PC-3 (cell line): ENCODE measurements around the gene AKAP14. TPM values are rescaled to one million over a fixed set of nuclear protein-coding genes. Genes with fewer than 3 reads are reported as not detected.
"Not testable (repeated sequence)": the region's sequence is repeated elsewhere in the genome, so short reads cannot be mapped to it uniquely, and the experiment has no call there.

Experiments used
- ATAC-seq: fragments of 200-7000 bp; cut with Tn5 transposase; 2 replicates; pipeline ENCODE4 v1.9.1; 2020; ENCODE audit warnings: mild to moderate bottlenecking, moderate library complexity
- BruUV-seq: library from RNA; stranded (reverse); fragments of 400-500 nt; replicated peaks from 2 replicates; lab custom pipeline; 2021; lab: Mats Ljungman, UMichigan
- CTCF ChIA-PET: fragments of 300-600 bp; sonication (Branson Sonifier 250); formaldehyde crosslinking; loops from one replicate; lab custom pipeline; 2022; ENCODE audit warnings: antibody characterized with exemption; lab: Charles Lee
- POLR2A ChIA-PET: fragments of 300-600 bp; sonication (Branson Sonifier 250); formaldehyde crosslinking; loops from one replicate; lab custom pipeline; 2022; ENCODE audit warnings: antibody characterized with exemption; ENCODE audit not compliant: unreplicated experiment; lab: Charles Lee
- DNase-seq: peaks from one replicate; pipeline ENCODE4 v3.0.0-alpha.2; 2015
- H2AFZ ChIP-seq: fragments of 300-600 bp; sonication (generic); 2 replicates; pipeline ENCODE4 v1.6.0; 2016; ENCODE audit warnings: antibody characterized with exemption, low read length
- H3F3A ChIP-seq: fragments of 300-600 bp; sonication (generic); one replicate; pipeline ENCODE4 v1.6.0; 2017; ENCODE audit warnings: antibody characterized with exemption, low read length, control low read depth, mild to moderate bottlenecking; ENCODE audit not compliant: unreplicated experiment
- H3K27ac ChIP-seq: fragments of 300-600 bp; sonication (generic); 2 replicates; pipeline ENCODE4 v1.5.1; 2016; ENCODE audit warnings: mild to moderate bottlenecking, low read length
- H3K27me3 ChIP-seq: fragments of 300-600 bp; sonication (generic); 2 replicates; pipeline ENCODE4 v1.6.1; 2016; ENCODE audit warnings: low read length, mixed read lengths
- H3K36me3 ChIP-seq: fragments of 300-600 bp; sonication (generic); 2 replicates; pipeline ENCODE4 v1.6.1; 2016; ENCODE audit warnings: low read depth, mixed run types, low read length, mixed read lengths
- H3K4me1 ChIP-seq: fragments of 300-600 bp; sonication (generic); 2 replicates; pipeline ENCODE4 v1.5.1; 2016; ENCODE audit warnings: low read length; ENCODE audit not compliant: insufficient read depth
- H3K4me2 ChIP-seq: fragments of 300-600 bp; sonication (generic); 2 replicates; pipeline ENCODE4 v1.6.0; 2016; ENCODE audit warnings: low read length
- H3K4me3 ChIP-seq: fragments of 300-600 bp; sonication (generic); 2 replicates; pipeline ENCODE4 v1.5.1; 2016; ENCODE audit warnings: mild to moderate bottlenecking, low read length, mixed read lengths
- H3K79me2 ChIP-seq: fragments of 300-600 bp; sonication (generic); 2 replicates; pipeline ENCODE4 v1.6.1; 2017; ENCODE audit warnings: low read length, mixed read lengths
- H3K9ac ChIP-seq: fragments of 300-600 bp; sonication (generic); 2 replicates; pipeline ENCODE4 v1.6.0; 2016; ENCODE audit warnings: mild to moderate bottlenecking, low read length
- H3K9me2 ChIP-seq: fragments of 300-600 bp; sonication (generic); replicated peaks from 2 replicates; pipeline ENCODE4 v1.6.1; 2016; ENCODE audit warnings: mixed run types, low read length, mixed read lengths
- H3K9me3 ChIP-seq: fragments of 300-600 bp; sonication (generic); 2 replicates; pipeline ENCODE4 v1.6.1; 2016; ENCODE audit warnings: low read length, mixed read lengths
- H4K20me1 ChIP-seq: fragments of 300-600 bp; sonication (generic); 2 replicates; pipeline ENCODE4 v1.6.1; 2016; ENCODE audit warnings: low read length, mixed read lengths
- CTCF ChIP-seq: fragments of 300-600 bp; sonication (generic); conservative IDR thresholded peaks from 2 replicates; pipeline ENCODE4 v1.5.1; 2017; ENCODE audit warnings: antibody characterized with exemption, low read depth, mild to moderate bottlenecking, low read length
- EZH2 ChIP-seq: fragments of 300-600 bp; sonication (generic); IDR thresholded peaks from one replicate; pipeline ENCODE4 v1.6.1; 2017; ENCODE audit warnings: antibody characterized with exemption, mild to moderate bottlenecking, low read length; ENCODE audit not compliant: unreplicated experiment
- EZH2phosphoT487 ChIP-seq: fragments of 300-600 bp; sonication (generic); IDR thresholded peaks from 2 replicates; pipeline ENCODE4 v1.6.1; 2018; ENCODE audit warnings: mild to moderate bottlenecking, antibody characterized with exemption, low read length, borderline replicate concordance
- intact Hi-C: fragments of 100-400 bp; cut with micrococcal nuclease; formaldehyde crosslinking; loops from 2 replicates; pipeline ENCODE4 v1.9.0; 2023
- total RNA-seq: library from RNA; depleted of rRNA; stranded (reverse); fragments of >200 nt; gene quantifications from 2 replicates; pipeline ENCODE4 v1.2.3, GENCODE V29; 2014; rRNA removed

The AKAP14 gene
- total RNA-seq, 1 experiment from 2014 or later, result not detected

- ChIA-PET CTCF (no interaction called here), POLR2A (no interaction called here)
- no peak for ATAC-seq
- TF ChIP-seq CTCF, result no peak
- no peak for TF ChIP-seq EZH2phosphoT487
- no peak for TF ChIP-seq EZH2
- Histone ChIP-seq H2AFZ (no peak overlapping the region), H3F3A (no peaks in the 10 kb centered on the region), H3K27ac (no peak overlapping the region), H3K9me2 (no peaks in the 10 kb centered on the region), H3K4me2 (no peak overlapping the region), H3K9ac (no peak overlapping the region), H3K4me3 (no peak overlapping the region), H3K79me2 (no peaks in the 10 kb centered on the region), H3K27me3 (no peaks in the 10 kb centered on the region), H4K20me1 (no peaks in the 10 kb centered on the region), H3K9me3 (no peaks in the 10 kb centered on the region), H3K36me3 (no peaks in the 10 kb centered on the region), H3K4me1 (no peaks in the 10 kb centered on the region)
- intact Hi-C loops, result no loop called here
- DNase-seq, result no peak
- BruUV-seq, result no TSS peak
These were observed 64.9 kb downstream of the AKAP14 start for GRCh38 chrX:119960625-119961024.

DNA sequence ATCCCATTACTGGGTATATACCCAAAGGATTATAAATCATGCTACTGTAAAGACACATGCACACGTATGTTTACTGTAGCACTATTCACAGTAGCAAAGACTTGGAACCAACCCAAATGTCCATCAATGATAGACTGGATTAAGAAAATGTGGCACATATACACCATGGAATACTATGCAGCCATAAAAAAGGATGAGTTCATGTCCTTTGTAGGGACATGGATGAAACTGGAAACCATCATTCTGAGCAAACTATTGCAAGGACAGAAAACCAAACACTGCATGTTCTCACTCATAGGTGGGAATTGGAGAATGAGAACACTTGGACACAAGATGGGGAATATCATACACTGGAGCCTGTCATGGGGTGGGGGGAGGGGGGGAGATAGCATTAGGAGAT is 71.1 kb downstream of the AKAP14 start:
- BruUV-seq, H3F3A ChIP-seq, H3K4me2 ChIP-seq, H3K9me3 ChIP-seq, H3K27ac ChIP-seq, POLR2A ChIA-PET, intact Hi-C loops, H3K27me3 ChIP-seq, H3K79me2 ChIP-seq, H3K4me1 ChIP-seq, H2AFZ ChIP-seq, H3K36me3 ChIP-seq, H3K9ac ChIP-seq, H3K9me2 ChIP-seq, DNase-seq, CTCF ChIA-PET, ATAC-seq, H4K20me1 ChIP-seq, H3K4me3 ChIP-seq: not testable (repeated sequence)

Other genes starting within 250 kb of the AKAP14 start
- 28.9 and 39.1 TPM in 2 replicates for gene SEPTIN6, start 202.7 kb upstream of the AKAP14 start, total RNA-seq
- gene SOWAHD, start 137.3 kb upstream of the AKAP14 start, total RNA-seq, result 2.3 and 2.5 TPM in 2 replicates
- gene RPL39, start 104.3 kb upstream of the AKAP14 start, total RNA-seq, result 869 and 1,578 TPM in 2 replicates
- gene UPF3B, start 42.9 kb upstream of the AKAP14 start, total RNA-seq, result 4.7 and 8.1 TPM in 2 replicates
- gene RNF113A, start 24.2 kb upstream of the AKAP14 start, total RNA-seq, result 13.8 and 18.6 TPM in 2 replicates
- gene NDUFA1, start 24.1 kb upstream of the AKAP14 start, total RNA-seq, result 122 and 167 TPM in 2 replicates
- 5.2 and 5.6 TPM in 2 replicates for gene NKAP, start 47.9 kb downstream of the AKAP14 start, total RNA-seq
- not detected in 2 replicates for gene RHOXF2B, start 181.8 kb downstream of the AKAP14 start, total RNA-seq
- not detected in 2 replicates for gene RHOXF1, start 220.0 kb downstream of the AKAP14 start, total RNA-seq